CD4-positive, alpha-beta T cell treated with Interleukin-15 for 4 hours (primary cell): Measurements from ENCODE around the gene JMJD1C.
A peak's percentile ranks its signal among the peaks of the same experiment; 100 is the strongest.
"Not testable (repeated sequence)": the region's sequence is repeated elsewhere in the genome, so short reads cannot be mapped to it uniquely, and the experiment has no call there.

Source experiments
- DNase-seq: peaks from one replicate; pipeline ENCODE4 v3.0.0-alpha.2; 2020; ENCODE audit warnings: low spot score

Gene JMJD1C

DNA sequence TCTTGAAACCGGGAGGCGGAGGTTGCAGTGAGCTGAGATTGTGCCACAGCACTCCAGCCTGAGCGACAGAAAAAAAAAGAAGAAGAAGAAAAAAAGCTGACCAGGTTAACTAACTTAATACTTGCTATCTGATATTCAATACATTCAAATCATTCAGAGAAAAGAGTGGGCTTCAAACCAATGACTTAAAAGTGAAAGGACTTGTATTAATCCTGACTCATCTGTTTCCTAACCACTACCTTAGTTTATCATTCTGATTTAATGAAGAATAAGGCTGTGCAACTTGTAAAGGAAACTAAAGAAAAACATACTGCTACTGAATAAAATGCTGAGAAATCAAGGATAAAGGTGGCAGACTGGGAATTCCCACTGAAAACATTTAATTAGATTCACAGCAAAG is 204.3 kb downstream of the JMJD1C start:
- DNase-seq: no peak

- DNase-seq: no peak
Measured at GRCh38 chr10:63260860-63261251, 204.9 kb downstream of the JMJD1C start.

DNA sequence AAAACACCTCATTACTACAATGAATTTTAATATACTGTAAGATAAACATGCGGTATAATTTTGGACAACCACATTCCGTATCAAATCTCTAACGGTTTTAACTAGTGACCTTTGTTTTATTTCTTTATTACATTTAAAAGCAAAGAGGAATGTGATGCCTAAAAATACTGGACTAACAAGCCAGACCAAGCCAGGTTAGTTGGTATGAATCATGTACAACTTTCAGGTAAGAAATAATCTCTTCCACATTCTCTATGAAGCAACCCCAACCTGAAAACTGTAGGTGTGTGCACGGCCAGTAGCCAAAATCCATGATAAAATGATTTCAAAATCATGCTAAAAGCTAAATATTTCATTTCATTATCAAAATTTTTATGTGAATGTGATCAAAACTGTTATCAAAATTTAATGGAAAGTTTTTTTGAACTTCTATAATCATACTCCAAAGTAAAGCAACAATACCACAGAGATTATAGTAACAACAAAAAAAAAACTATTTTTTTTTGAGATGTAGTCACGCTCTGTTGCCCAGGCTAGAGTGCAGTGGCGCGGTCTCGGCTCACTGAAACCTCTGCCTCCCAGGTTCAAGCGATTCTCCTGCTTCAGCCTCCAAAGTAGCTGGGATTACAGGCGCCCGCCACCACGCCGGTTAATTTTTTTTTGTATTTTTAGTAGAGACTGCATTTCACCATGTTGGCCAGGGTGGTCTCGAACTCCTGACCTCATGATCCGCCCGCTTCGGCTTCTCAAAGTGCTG is 205.5 kb downstream of the JMJD1C start:
- no peak for DNase-seq

- no peak for DNase-seq
Measured at GRCh38 chr10:63258920-63259678, 206.7 kb downstream of the JMJD1C start.

GRCh38 chr10:63257778-63258177 is 208.0 kb downstream of the JMJD1C start:
- no peak for DNase-seq

DNA sequence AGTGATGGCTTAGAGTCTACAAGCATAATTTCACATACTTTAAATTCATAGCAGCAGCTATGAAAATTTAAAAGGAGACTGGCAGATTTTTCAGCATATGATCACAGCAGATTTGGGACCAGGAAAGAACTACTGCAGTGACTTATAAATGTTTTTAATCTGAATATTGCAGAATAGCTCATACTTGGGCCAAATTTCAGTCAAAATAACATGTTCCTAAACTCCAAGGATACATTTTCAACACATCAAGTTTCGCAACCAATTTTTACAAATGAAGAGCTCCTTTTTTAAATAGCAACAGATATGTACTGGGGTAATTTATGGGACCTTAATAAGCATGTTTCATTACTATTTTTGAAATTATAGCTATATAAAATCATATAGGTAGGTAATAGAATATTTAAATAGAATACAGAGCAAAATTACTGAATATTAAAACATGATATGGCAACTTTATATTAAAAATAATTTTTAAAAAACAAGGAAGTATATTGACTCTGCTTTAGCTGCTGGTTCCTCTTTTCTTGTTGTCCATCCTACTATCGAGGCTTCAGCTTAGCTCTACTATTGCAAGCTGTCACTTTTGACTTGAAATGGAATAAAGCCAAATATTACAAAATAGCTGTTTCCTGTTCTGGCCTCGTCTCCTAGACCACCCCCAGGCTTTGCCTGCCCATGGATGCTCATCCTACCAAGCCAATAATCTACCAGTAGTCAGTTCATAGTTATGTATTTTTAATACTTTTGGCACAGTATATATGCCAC is 209.6 kb downstream of the JMJD1C start:
- no peak for DNase-seq

GRCh38 chr10:63255316-63255715 is 210.5 kb downstream of the JMJD1C start:
- no peak for DNase-seq

DNA sequence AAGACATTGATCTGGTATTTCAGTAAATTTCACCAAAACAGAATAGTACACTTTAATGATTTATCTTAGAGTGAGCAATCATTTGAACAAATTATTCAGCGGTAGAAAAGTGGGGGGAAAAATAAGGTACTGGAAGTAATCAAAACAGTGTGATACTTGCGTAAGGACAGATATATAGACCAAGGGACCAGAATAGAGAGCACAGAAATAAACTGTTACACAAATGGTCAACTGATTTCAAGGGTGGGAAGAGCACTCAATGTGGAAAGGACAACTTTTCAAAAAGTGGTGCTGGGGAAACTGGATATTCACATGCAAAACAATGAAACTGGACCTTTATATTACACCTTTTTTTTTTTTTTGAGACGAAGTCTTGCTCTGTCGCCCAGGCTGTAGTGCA is 212.7 kb downstream of the JMJD1C start:
- no peak for DNase-seq

DNA sequence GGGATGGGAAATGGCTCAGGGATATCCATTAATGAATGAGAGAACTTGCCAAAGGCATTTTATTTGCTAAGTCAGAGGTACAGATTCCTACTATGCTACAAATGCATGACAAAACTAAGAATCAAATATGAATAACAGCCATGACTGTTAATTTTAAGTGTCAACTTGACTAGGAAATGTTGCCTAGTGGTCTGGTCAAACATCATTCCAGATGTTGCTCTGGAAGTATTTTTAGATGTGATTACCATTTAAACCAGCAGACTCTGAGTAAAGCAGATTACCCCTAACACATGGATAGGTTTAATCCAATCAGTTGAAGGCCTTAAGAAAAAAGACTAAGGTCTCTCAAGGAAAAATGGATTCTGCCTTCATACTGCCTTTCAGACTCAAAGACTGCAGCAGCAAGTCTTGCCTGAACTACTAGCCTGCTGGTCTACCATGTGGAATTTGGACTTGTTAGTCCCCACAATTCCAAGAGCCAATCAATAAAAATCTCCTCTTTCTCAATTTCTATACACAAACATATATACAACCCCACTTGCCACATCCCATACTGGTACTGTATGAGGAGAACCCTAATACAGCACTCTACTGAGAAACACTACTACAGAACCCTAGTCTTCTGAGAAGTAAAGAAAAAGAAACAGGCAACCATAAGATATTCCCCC is 213.5 kb downstream of the JMJD1C start:
- no peak for DNase-seq

GRCh38 chr10:63250032-63250431 is 215.7 kb downstream of the JMJD1C start:
- no peak for DNase-seq

GRCh38 chr10:63247771-63248170 is 218.0 kb downstream of the JMJD1C start:
- no peak for DNase-seq

- DNase-seq: no peak
Measured at GRCh38 chr10:63246356-63246755, 219.4 kb downstream of the JMJD1C start.

DNA sequence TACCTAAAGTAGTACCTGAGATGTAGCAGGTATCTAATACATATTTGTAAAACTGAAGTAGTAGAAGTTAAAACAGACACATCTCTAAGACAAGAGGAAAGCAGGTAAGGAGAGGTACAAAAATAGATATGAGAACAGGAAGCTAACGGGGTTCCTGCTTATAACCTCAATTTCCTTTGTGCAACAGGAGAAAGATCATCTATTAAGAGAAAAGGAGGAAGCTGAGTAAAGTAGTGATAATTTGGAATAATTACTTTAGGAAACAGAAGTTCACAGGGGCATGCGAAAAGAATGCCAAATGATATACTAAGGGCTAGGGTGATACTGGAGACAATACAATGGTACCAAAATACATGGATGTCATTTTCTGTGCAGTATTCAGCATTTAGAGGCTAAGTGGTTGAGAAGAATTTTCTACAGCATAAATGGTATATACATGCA is 223.9 kb downstream of the JMJD1C start:
- DNase-seq: peak; percentile 11

GRCh38 chr10:63240807-63241206 is 225.0 kb downstream of the JMJD1C start:
- no peak for DNase-seq

GRCh38 chr10:63238501-63238900 is 227.3 kb downstream of the JMJD1C start:
- DNase-seq: no peak

DNA sequence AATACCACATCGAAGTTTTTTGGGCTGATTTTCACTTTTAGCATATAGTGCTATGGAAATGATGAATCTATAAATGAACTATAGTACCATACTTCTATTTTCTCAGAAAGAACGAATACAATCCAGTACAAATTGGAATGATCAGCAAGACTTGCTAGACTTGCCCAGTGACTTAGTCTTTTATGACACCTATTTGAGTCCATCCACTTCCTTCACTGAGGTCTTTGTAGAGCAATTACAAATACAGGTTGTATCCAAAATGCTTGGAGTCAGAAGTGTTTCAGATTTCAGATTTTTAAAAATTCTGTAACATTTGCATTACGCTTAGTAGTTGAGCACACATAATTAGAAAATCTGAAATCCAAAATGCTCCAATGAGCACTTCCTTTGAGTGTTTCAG is 228.4 kb downstream of the JMJD1C start:
- no peak for DNase-seq

- DNase-seq: peak; percentile 54
Measured at GRCh38 chr10:63236113-63236935, 229.5 kb downstream of the JMJD1C start.

DNA sequence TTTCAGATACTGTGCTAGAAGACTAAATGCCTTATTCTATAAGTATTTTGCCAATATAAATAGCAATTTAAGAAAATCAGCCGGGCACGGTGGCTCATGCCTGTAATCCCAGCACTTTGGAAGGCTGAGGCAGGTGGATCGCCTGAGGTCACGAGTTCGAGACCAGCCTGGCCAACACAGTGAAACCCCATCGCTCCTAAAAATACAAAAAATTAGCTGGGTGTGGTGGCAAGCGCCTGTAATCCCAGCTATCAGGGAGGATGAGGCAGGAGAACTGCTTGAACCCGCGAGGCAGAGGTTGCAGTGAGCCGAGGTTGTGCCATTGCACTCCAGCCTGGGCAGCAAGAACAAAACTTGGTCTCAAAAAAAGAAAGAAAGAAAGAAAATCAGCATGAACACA is 230.6 kb downstream of the JMJD1C start:
- not testable (repeated sequence) for DNase-seq

GRCh38 chr10:63229161-63229560 is 236.6 kb downstream of the JMJD1C start:
- no peak for DNase-seq

GRCh38 chr10:63228237-63228636 is 237.5 kb downstream of the JMJD1C start:
- no peak for DNase-seq

DNA sequence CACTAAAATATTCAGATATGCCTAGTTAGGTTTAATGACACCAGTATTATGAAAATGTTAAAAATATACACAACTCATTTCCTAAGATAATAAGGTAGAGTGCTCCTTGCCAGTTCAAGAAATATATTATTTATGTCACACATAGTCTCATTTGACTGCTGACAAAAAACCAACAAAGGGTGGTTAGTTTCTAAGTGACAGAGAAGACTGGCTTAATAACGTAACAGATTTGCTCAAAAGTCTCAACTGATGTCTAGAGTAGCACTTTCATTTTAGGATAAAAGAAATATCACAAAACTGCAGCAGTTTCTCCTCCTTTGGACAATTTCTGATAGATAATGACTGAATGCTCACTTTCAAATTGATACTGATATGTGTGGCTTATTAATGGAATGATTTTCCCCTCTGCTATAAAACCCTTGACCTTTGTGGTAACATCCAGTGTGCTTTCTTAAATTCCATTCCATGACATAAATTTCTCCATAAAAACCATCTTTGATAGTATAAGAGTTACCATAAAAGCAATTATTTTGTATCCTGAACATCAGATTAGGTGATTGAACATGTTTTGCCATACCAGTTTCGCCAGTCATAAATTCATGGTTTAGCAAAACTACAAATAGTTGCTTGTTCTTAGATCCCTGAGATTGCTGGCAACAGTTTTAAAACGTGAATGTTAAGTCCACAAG is 238.4 kb downstream of the JMJD1C start:
- DNase-seq: no peak
